H1 (cell line): ENCODE data around the gene TMEM266.

Experiments used
- CBX5 ChIP-seq: fragments of 300-800, 300-1000 bp; sonication (generic); IDR thresholded peaks from 2 replicates; pipeline ENCODE4 v1.7.1; 2016; ENCODE audit warnings: antibody characterized with exemption, low read length, low read depth
- EZH2 ChIP-seq: fragments of 200-600 bp; sonication (generic); IDR thresholded peaks from 2 replicates; pipeline ENCODE4 v1.7.1; 2012; ENCODE audit warnings: low read depth, mild to moderate bottlenecking, moderate library complexity, low read length, inconsistent platforms; ENCODE audit not compliant: severe bottlenecking
- HDAC6 ChIP-seq: IDR thresholded peaks from one replicate; pipeline ENCODE4 v1.7.1; 2012; ENCODE audit warnings: low read depth, mild to moderate bottlenecking, inconsistent platforms, low read length, moderate library complexity
- JUN ChIP-seq: IDR thresholded peaks from 2 replicates; pipeline ENCODE4 v1.6.1; 2011; ENCODE audit warnings: low read depth, mild to moderate bottlenecking, improper control_type of control experiment, low read length
- JUND ChIP-seq: IDR thresholded peaks from 2 replicates; pipeline ENCODE4 v1.6.1; 2011; ENCODE audit warnings: mild to moderate bottlenecking, improper control_type of control experiment, low read length
- POLR2AphosphoS5 ChIP-seq: IDR thresholded peaks from 2 replicates; pipeline ENCODE4 v1.6.1; 2011; ENCODE audit warnings: low read depth, low read length
- RAD21 ChIP-seq, 2 experiments: IDR thresholded peaks in 1 of 2; conservative IDR thresholded peaks in 1 of 2; 2 replicates each; pipeline ENCODE4 v1.6.1; 2011; ENCODE audit warnings: low read depth in 2 of 2, low read length in 2 of 2, improper control_type of control experiment in 1 of 2, inconsistent platforms in 1 of 2, mild to moderate bottlenecking in 1 of 2, moderate library complexity in 1 of 2
- RFX5 ChIP-seq: IDR thresholded peaks from 2 replicates; pipeline ENCODE4 v1.6.1; 2011; ENCODE audit warnings: low read depth, low read length, improper control_type of control experiment, borderline replicate concordance
- SP1 ChIP-seq: IDR thresholded peaks from 2 replicates; pipeline ENCODE4 v1.6.1; 2011; ENCODE audit warnings: low read depth, low read length
- SP2 ChIP-seq: IDR thresholded peaks from 2 replicates; pipeline ENCODE4 v1.6.1; 2012; ENCODE audit warnings: mild to moderate bottlenecking, low read length, inconsistent platforms
- TAF1 ChIP-seq: IDR thresholded peaks from 2 replicates; pipeline ENCODE4 v1.6.1; 2011; ENCODE audit warnings: mild to moderate bottlenecking, low read depth, low read length
- TF ChIP-seq, protein P1 (sequence below), 3 experiments: IDR thresholded peaks; 1 replicate in 2 of 3; 2 replicates in 1 of 3; pipeline versions ENCODE4 v1.5.1 to v1.6.1; 2011; ENCODE audit warnings: low read length in 3 of 3, mild to moderate bottlenecking in 3 of 3, inconsistent platforms in 2 of 3, low read depth in 1 of 3, moderate library complexity in 1 of 3; ENCODE audit not compliant: insufficient read depth in 1 of 3; ENCODE audit errors: control extremely low read depth in 1 of 3
- TF ChIP-seq, protein P2 (sequence below): IDR thresholded peaks from 2 replicates; pipeline ENCODE4 v1.6.1; 2012; ENCODE audit warnings: inconsistent platforms
- TF ChIP-seq, protein P3 (sequence below): IDR thresholded peaks from 2 replicates; pipeline ENCODE4 v1.6.1; 2012; ENCODE audit warnings: low read length, inconsistent platforms

DNA sequence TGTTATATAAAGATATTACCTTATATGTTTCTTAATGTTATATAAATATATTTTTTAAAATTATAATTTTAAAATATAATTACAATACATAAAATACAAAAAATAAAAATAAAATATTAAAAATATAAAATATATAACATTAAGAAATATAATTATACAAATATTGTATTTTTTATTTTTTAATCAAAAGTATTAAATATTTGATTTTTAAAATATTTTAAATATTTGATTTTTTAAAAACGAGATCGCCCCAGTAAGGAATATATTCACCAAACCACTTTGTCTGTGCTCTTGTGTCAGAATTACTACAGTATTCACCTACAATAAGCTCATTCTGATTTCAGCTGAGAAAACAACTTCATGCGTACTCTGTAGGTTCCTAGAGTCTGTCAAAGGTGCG lies 162.4 kb downstream of the TMEM266 start:
- no peak for TF ChIP-seq JUN
- TF ChIP-seq, protein P1, sequence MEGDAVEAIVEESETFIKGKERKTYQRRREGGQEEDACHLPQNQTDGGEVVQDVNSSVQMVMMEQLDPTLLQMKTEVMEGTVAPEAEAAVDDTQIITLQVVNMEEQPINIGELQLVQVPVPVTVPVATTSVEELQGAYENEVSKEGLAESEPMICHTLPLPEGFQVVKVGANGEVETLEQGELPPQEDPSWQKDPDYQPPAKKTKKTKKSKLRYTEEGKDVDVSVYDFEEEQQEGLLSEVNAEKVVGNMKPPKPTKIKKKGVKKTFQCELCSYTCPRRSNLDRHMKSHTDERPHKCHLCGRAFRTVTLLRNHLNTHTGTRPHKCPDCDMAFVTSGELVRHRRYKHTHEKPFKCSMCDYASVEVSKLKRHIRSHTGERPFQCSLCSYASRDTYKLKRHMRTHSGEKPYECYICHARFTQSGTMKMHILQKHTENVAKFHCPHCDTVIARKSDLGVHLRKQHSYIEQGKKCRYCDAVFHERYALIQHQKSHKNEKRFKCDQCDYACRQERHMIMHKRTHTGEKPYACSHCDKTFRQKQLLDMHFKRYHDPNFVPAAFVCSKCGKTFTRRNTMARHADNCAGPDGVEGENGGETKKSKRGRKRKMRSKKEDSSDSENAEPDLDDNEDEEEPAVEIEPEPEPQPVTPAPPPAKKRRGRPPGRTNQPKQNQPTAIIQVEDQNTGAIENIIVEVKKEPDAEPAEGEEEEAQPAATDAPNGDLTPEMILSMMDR (IDR thresholded peaks at IDR 0.05; ENCODE audit: control extremely low read depth in 1 of 3, insufficient read depth in 1 of 3, low read depth in 1 of 3, low read length in 3 of 3), result no peak
- TF ChIP-seq, protein P2, sequence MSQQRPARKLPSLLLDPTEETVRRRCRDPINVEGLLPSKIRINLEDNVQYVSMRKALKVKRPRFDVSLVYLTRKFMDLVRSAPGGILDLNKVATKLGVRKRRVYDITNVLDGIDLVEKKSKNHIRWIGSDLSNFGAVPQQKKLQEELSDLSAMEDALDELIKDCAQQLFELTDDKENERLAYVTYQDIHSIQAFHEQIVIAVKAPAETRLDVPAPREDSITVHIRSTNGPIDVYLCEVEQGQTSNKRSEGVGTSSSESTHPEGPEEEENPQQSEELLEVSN, result no peak
- no peak for TF ChIP-seq TAF1
- TF ChIP-seq EZH2, result no peak
- no peak for TF ChIP-seq CBX5
- no peak for TF ChIP-seq POLR2AphosphoS5
- TF ChIP-seq RFX5, result no peak
- TF ChIP-seq SP2, result no peak
- TF ChIP-seq HDAC6, result no peak
- TF ChIP-seq SP1, result no peak
- TF ChIP-seq, protein P3, sequence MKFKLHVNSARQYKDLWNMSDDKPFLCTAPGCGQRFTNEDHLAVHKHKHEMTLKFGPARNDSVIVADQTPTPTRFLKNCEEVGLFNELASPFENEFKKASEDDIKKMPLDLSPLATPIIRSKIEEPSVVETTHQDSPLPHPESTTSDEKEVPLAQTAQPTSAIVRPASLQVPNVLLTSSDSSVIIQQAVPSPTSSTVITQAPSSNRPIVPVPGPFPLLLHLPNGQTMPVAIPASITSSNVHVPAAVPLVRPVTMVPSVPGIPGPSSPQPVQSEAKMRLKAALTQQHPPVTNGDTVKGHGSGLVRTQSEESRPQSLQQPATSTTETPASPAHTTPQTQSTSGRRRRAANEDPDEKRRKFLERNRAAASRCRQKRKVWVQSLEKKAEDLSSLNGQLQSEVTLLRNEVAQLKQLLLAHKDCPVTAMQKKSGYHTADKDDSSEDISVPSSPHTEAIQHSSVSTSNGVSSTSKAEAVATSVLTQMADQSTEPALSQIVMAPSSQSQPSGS, result no peak
- TF ChIP-seq RAD21 (IDR thresholded peaks at IDR 0.05 in 1 of 2, conservative IDR thresholded peaks at IDR 0.05 in 1 of 2; ENCODE audit: low read depth in 2 of 2, low read length in 2 of 2), result no peak
- no peak for TF ChIP-seq JUND
